GM23338 (cell line): Measurements from ENCODE around the gene GSN.

ENCODE experiments used
- CTCF ChIP-seq, 2 experiments: fragments of 200-600 bp in 1 of 2; sonication (generic) in 1 of 2; conservative IDR thresholded peaks; 2 replicates each; pipeline versions ENCODE4 v1.5.1 to v1.6.1; 2016 to 2017; ENCODE audit warnings: antibody characterized with exemption in 2 of 2, low read depth in 2 of 2, mild to moderate bottlenecking in 2 of 2, moderate library complexity in 1 of 2
- EZH2 ChIP-seq: fragments of 200-600 bp; sonication (generic); IDR thresholded peaks from one replicate; pipeline ENCODE4 v1.8.0; 2017; ENCODE audit warnings: antibody characterized with exemption, mild to moderate bottlenecking, low read depth; ENCODE audit not compliant: unreplicated experiment
- EZH2phosphoT487 ChIP-seq: fragments of 200-600 bp; sonication (generic); IDR thresholded peaks from one replicate; pipeline ENCODE4 v1.8.1; 2018; ENCODE audit warnings: antibody characterized with exemption; ENCODE audit not compliant: unreplicated experiment
- NANOG ChIP-seq: IDR thresholded peaks from 2 replicates; pipeline ENCODE4 v1.6.1; 2016; ENCODE audit warnings: antibody characterized with exemption, borderline replicate concordance
- POLR2AphosphoS5 ChIP-seq: IDR thresholded peaks from 2 replicates; pipeline ENCODE4 v1.6.1; 2016; ENCODE audit warnings: antibody characterized with exemption, low read depth
- REST ChIP-seq: IDR thresholded peaks from one replicate; pipeline ENCODE4 v1.6.1; 2018; ENCODE audit warnings: antibody characterized with exemption; ENCODE audit not compliant: unreplicated experiment
- ZNF114 ChIP-seq: fragments of 250-450 bp; sonication (Bioruptor Pico); IDR thresholded peaks from 2 replicates; pipeline ENCODE4 v1.5.0; 2020; ENCODE audit warnings: mild to moderate bottlenecking, moderate library complexity

GRCh38 chr9:121284733-121285451 is 16.9 kb downstream of the GSN start:
- TF ChIP-seq ZNF114 (CRISPR knock-in tag) (no peak), CTCF (conservative IDR thresholded peaks at IDR 0.05; ENCODE audit: low read depth in 2 of 2) (no peak), EZH2 (no peak), REST (no peak), POLR2AphosphoS5 (no peak), NANOG (no peak), EZH2phosphoT487 (no peak)
